ENCODE measurements around the gene SIPA1. TPM values are rescaled to one million over a fixed set of nuclear protein-coding genes. Genes with fewer than 3 reads are reported as not detected.
A peak's percentile ranks its signal among the peaks of the same experiment; 100 is the strongest.

SIPA1 gene
- total and polyA plus RNA-seq, 9 of the 15 experiments (the other 6 are each of a cell fraction or from before 2014, with no cell fraction given): 0.25 to 85.8 (median 16.8) TPM

- TF ChIP-seq MAZ (CRISPR knock-in tag; conservative IDR thresholded peaks at IDR 0.05 in 1 of 2, IDR thresholded peaks at IDR 0.05 in 1 of 2) (0 out of 4 replicates have a peak, but pooled peaks of 1 of the 2 experiments have one; percentile 31), BRCA1 (IDR thresholded peaks at IDR 0.05) (no peak), BRCA1 (CRISPR knock-in tag; IDR thresholded peaks at IDR 0.05) (no peak), RFX5 (IDR thresholded peaks at IDR 0.05; ENCODE audit: low read depth, low read length) (no peak), ARHGAP35 (IDR thresholded peaks at IDR 0.05; ENCODE audit: partially characterized antibody) (no peak), JUND (IDR thresholded peaks at IDR 0.05; ENCODE audit: borderline replicate concordance, low read depth, low read length) (0 out of 2 replicates have a peak, but pooled peaks have one; percentile 2), JUND (tag; IDR thresholded peaks at IDR 0.05; ENCODE audit: borderline replicate concordance, low read depth, low read length) (0 out of 3 replicates have a peak, but pooled peaks have one; percentile 34), HDAC2 (IDR thresholded peaks at IDR 0.05) (peak; percentile 28; the same call in 1 of the 2 replicates), KLF13 (tag; IDR thresholded peaks at IDR 0.05; ENCODE audit: borderline replicate concordance, low read depth) (0 out of 2 replicates have a peak, but pooled peaks have one; percentile 37), SLC30A9 (CRISPR knock-in tag; IDR thresholded peaks at IDR 0.05) (no peak), TEAD1 (CRISPR knock-in tag; IDR thresholded peaks at IDR 0.05) (no peak), ZBTB33 (CRISPR knock-in tag; IDR thresholded peaks at IDR 0.05) (no peak), ZNF395 (CRISPR knock-in tag; IDR thresholded peaks at IDR 0.05) (no peak), PATZ1 (CRISPR knock-in tag; IDR thresholded peaks at IDR 0.05; ENCODE audit: borderline replicate concordance) (no peak), DMBX1 (CRISPR knock-in tag; IDR thresholded peaks at IDR 0.05; ENCODE audit: borderline replicate concordance) (peak; percentile 33; the same call in 1 of the 2 replicates), RUNX1 (IDR thresholded peaks at IDR 0.05; ENCODE audit: low read depth) (no peak), ZNF766 (CRISPR knock-in tag; conservative IDR thresholded peaks at IDR 0.05) (0 out of 2 replicates have a peak, but pooled peaks have one; percentile 47), SNAPC5 (CRISPR knock-in tag; IDR thresholded peaks at IDR 0.05) (no peak), TAF1 (IDR thresholded peaks at IDR 0.05; ENCODE audit: control insufficient read depth, extremely low read depth, insufficient read depth, low read length, severe bottlenecking) (peak; percentile 33), MITF (IDR thresholded peaks at IDR 0.05) (no peak), ETV1 (tag; conservative IDR thresholded peaks at IDR 0.05; ENCODE audit: low read depth) (peak; percentile 88), ATF7 (IDR thresholded peaks at IDR 0.05) (peak; percentile 12; the same call in 1 of the 2 replicates)
Observed at GRCh38 chr11:65692367-65692766, 54.5 kb downstream of the SIPA1 start (continued).
